GM23338 (cell line): ENCODE measurements around the gene BCL11B. TPM values are rescaled to one million over a fixed set of nuclear protein-coding genes. Genes with fewer than 3 reads are reported as not detected.

ENCODE experiments used
- ATAC-seq: fragments of 200-7000 bp; cut with Tn5 transposase; 3 replicates; pipeline ENCODE4 v1.9.1; 2020
- DNase-seq: peaks from one replicate; pipeline ENCODE4 v3.0.0-alpha.2; 2015; ENCODE audit warnings: low spot score
- H2AFZ ChIP-seq: fragments of 200-600 bp; sonication (generic); 2 replicates; pipeline ENCODE4 v1.8.0; 2016; ENCODE audit warnings: antibody characterized with exemption, mild to moderate bottlenecking, moderate library complexity
- H3F3A ChIP-seq: fragments of 200-600 bp; sonication (generic); replicated peaks from 2 replicates; pipeline ENCODE4 v1.8.0; 2017; ENCODE audit warnings: antibody characterized with exemption, mixed run types, low read depth
- H3K27ac ChIP-seq: fragments of 200-600 bp; sonication (generic); 2 replicates; pipeline ENCODE4 v1.6.1; 2016; ENCODE audit warnings: low read depth
- H3K27me3 ChIP-seq: fragments of 200-600 bp; sonication (generic); 2 replicates; pipeline ENCODE4 v1.8.0; 2016; ENCODE audit warnings: mild to moderate bottlenecking, mixed run types, moderate library complexity; ENCODE audit not compliant: insufficient read depth
- H3K36me3 ChIP-seq: fragments of 200-600 bp; sonication (generic); 2 replicates; pipeline ENCODE4 v1.8.0; 2016; ENCODE audit warnings: mild to moderate bottlenecking; ENCODE audit not compliant: insufficient read depth
- H3K4me1 ChIP-seq: fragments of 200-600 bp; sonication (generic); 2 replicates; pipeline ENCODE4 v1.8.0; 2016; ENCODE audit warnings: mild to moderate bottlenecking, moderate library complexity; ENCODE audit not compliant: insufficient read depth
- H3K4me2 ChIP-seq: fragments of 200-600 bp; sonication (generic); 2 replicates; pipeline ENCODE4 v1.7.1; 2017; ENCODE audit warnings: mixed run types
- H3K4me3 ChIP-seq: fragments of 200-600 bp; sonication (generic); 2 replicates; pipeline ENCODE4 v1.6.1; 2016; ENCODE audit warnings: mixed run types
- H3K79me2 ChIP-seq: fragments of 200-600 bp; sonication (generic); replicated peaks from 2 replicates; pipeline ENCODE4 v1.8.0; 2017; ENCODE audit warnings: mild to moderate bottlenecking; ENCODE audit not compliant: insufficient read depth
- H3K9me2 ChIP-seq: fragments of 200-600 bp; sonication (generic); 2 replicates; pipeline ENCODE4 v1.8.0; 2017; ENCODE audit not compliant: insufficient read depth
- H4K20me1 ChIP-seq: fragments of 200-600 bp; sonication (generic); replicated peaks from 2 replicates; pipeline ENCODE4 v1.8.0; 2017; ENCODE audit warnings: mild to moderate bottlenecking; ENCODE audit not compliant: insufficient read depth
- H3K27ac Mint-ChIP-seq: 2 replicates; pipeline ENCODE4 v1.8.0; 2020; ENCODE audit warnings: inconsistent platforms, mild to moderate bottlenecking, moderate library complexity, mixed read lengths
- H3K27me3 Mint-ChIP-seq: 3 replicates; pipeline ENCODE4 v1.8.0; 2022; ENCODE audit warnings: low read depth, mild to moderate bottlenecking, moderate library complexity, mixed read lengths, inconsistent platforms; ENCODE audit not compliant: insufficient read depth, poor library complexity
- H3K36me3 Mint-ChIP-seq: 3 replicates; pipeline ENCODE4 v1.8.0; 2021; ENCODE audit warnings: low read depth, mild to moderate bottlenecking, inconsistent platforms, moderate library complexity, mixed read lengths
- H3K4me1 Mint-ChIP-seq: 3 replicates; pipeline ENCODE4 v1.8.0; 2020; ENCODE audit warnings: mild to moderate bottlenecking, inconsistent platforms, mixed read lengths
- H3K4me3 Mint-ChIP-seq: 3 replicates; pipeline ENCODE4 v1.8.0; 2021; ENCODE audit warnings: moderate library complexity, mild to moderate bottlenecking, inconsistent platforms, mixed read lengths
- H3K9me3 Mint-ChIP-seq: 3 replicates; pipeline ENCODE4 v1.8.0; 2020; ENCODE audit warnings: moderate library complexity, mild to moderate bottlenecking, inconsistent platforms, mixed read lengths
- CREB1 ChIP-seq: fragments of 250-450 bp; sonication (Bioruptor Pico); IDR thresholded peaks from 2 replicates; pipeline ENCODE4 v1.5.0; 2020; ENCODE audit warnings: low read depth, mild to moderate bottlenecking, moderate library complexity
- CTCF ChIP-seq, 2 experiments: fragments of 200-600 bp in 1 of 2; sonication (generic) in 1 of 2; conservative IDR thresholded peaks; 2 replicates each; pipeline versions ENCODE4 v1.5.1 to v1.6.1; 2016 to 2017; ENCODE audit warnings: antibody characterized with exemption in 2 of 2, low read depth in 2 of 2, mild to moderate bottlenecking in 2 of 2, moderate library complexity in 1 of 2
- ETS1 ChIP-seq: IDR thresholded peaks from 2 replicates; pipeline ENCODE4 v1.6.1; 2016; ENCODE audit warnings: antibody characterized with exemption
- EZH2 ChIP-seq: fragments of 200-600 bp; sonication (generic); IDR thresholded peaks from one replicate; pipeline ENCODE4 v1.8.0; 2017; ENCODE audit warnings: antibody characterized with exemption, mild to moderate bottlenecking, low read depth; ENCODE audit not compliant: unreplicated experiment
- EZH2phosphoT487 ChIP-seq: fragments of 200-600 bp; sonication (generic); IDR thresholded peaks from one replicate; pipeline ENCODE4 v1.8.1; 2018; ENCODE audit warnings: antibody characterized with exemption; ENCODE audit not compliant: unreplicated experiment
- JUNB ChIP-seq: IDR thresholded peaks from one replicate; pipeline ENCODE4 v1.6.1; 2016; ENCODE audit warnings: antibody characterized with exemption; ENCODE audit not compliant: unreplicated experiment
- POLR2AphosphoS5 ChIP-seq: IDR thresholded peaks from 2 replicates; pipeline ENCODE4 v1.6.1; 2016; ENCODE audit warnings: antibody characterized with exemption, low read depth
- REST ChIP-seq: IDR thresholded peaks from one replicate; pipeline ENCODE4 v1.6.1; 2018; ENCODE audit warnings: antibody characterized with exemption; ENCODE audit not compliant: unreplicated experiment
- STAT1 ChIP-seq: IDR thresholded peaks from one replicate; pipeline ENCODE4 v1.6.1; 2016; ENCODE audit warnings: antibody characterized with exemption; ENCODE audit not compliant: unreplicated experiment
- ZNF331 ChIP-seq: fragments of 250-450 bp; sonication (Bioruptor Pico); IDR thresholded peaks from 2 replicates; pipeline ENCODE4 v1.5.0; 2020; ENCODE audit warnings: low read depth, mild to moderate bottlenecking, moderate library complexity
- polyA plus RNA-seq: library from polyadenylated mRNA; unstranded; fragments of >200 nt; fragmentation: Nextera tagmentation; extraction: Ambion mirVana; gene quantifications from 2 replicates; pipeline ENCODE4 v1.2.1, GENCODE V29; 2016
- total RNA-seq: library from RNA; depleted of rRNA; stranded (reverse); fragments of >200 nt; shearing (Covaris generic); gene quantifications from 2 replicates; pipeline ENCODE4 v1.2.3, GENCODE V29; 2014

BCL11B gene
- total and polyA plus RNA-seq, 2 experiments from 2014 or later = 2.4 to 6.7 TPM

- H3K36me3 Mint-ChIP-seq = peaks cover 8% of the 10 kb centered on the region
- Histone ChIP-seq H2AFZ (peak overlapping the region; percentile 28; the same call in 1 of the 2 replicates), H3K4me2 (peak overlapping the region; percentile 88), H3K4me1 (peaks cover 33% of the 10 kb centered on the region), H3K27ac (peak overlapping the region; percentile 63), H3K27me3 (no peaks in the 10 kb centered on the region), H4K20me1 (no peaks in the 10 kb centered on the region), H3F3A (no peaks in the 10 kb centered on the region), H3K4me3 (peak overlapping the region; percentile 59), H3K36me3 (no peaks in the 10 kb centered on the region), H3K79me2 (peaks cover 93% of the 10 kb centered on the region), H3K9me2 (no peaks in the 10 kb centered on the region)
- no peaks in the 10 kb centered on the region; the same call in 1 of the 3 replicates for H3K9me3 Mint-ChIP-seq
- peak overlapping the region; percentile 74 for H3K27ac Mint-ChIP-seq
- TF ChIP-seq POLR2AphosphoS5 (no peak), CTCF (conservative IDR thresholded peaks at IDR 0.05; ENCODE audit: low read depth in 2 of 2) (peak in 1 of 2 experiments; percentile 29; a peak in 2 of 4 replicates)
- ATAC-seq = peak; percentile 5
- H3K27me3 Mint-ChIP-seq = peaks cover 14% of the 10 kb centered on the region
- H3K4me1 Mint-ChIP-seq = peaks cover 53% of the 10 kb centered on the region
- DNase-seq = peak; percentile 69
- H3K4me3 Mint-ChIP-seq = peak overlapping the region; percentile 59; the same call in 2 of the 3 replicates
Observed at GRCh38 chr14:99230208-99231151, 41.5 kb downstream of the BCL11B start.

- no peak overlapping the region for H2AFZ ChIP-seq
- ATAC-seq (no peak), DNase-seq (no peak)
- no peak overlapping the region for H3K4me2 ChIP-seq
- Mint-ChIP-seq H3K27ac (peak overlapping the region; percentile 74; the same call in 1 of the 2 replicates), H3K4me1 (peaks cover 49% of the 10 kb centered on the region), H3K9me3 (no peaks in the 10 kb centered on the region; the same call in 1 of the 3 replicates), H3K4me3 (no peak overlapping the region), H3K27me3 (peaks cover 18% of the 10 kb centered on the region), H3K36me3 (peaks cover 8% of the 10 kb centered on the region)
- peak overlapping the region; percentile 63; the same call in 1 of the 2 replicates for H3K27ac ChIP-seq
- H4K20me1 ChIP-seq = 0 out of 2 replicates have a peak, but pooled peaks cover 6% of the 10 kb centered on the region
- H3K4me3 ChIP-seq = no peak overlapping the region
- H3K9me2 ChIP-seq = no peaks in the 10 kb centered on the region
- peaks cover 33% of the 10 kb centered on the region for H3K4me1 ChIP-seq
- no peaks in the 10 kb centered on the region for H3K36me3 ChIP-seq
- H3F3A ChIP-seq = no peaks in the 10 kb centered on the region
- H3K27me3 ChIP-seq = no peaks in the 10 kb centered on the region
- peaks cover 93% of the 10 kb centered on the region for H3K79me2 ChIP-seq
- TF ChIP-seq POLR2AphosphoS5 (no peak), ETS1 (no peak), REST (no peak), STAT1 (no peak), EZH2 (no peak), EZH2phosphoT487 (no peak), JUNB (no peak), CTCF (conservative IDR thresholded peaks at IDR 0.05; ENCODE audit: low read depth in 2 of 2) (no peak), CREB1 (CRISPR knock-in tag) (no peak), ZNF331 (CRISPR knock-in tag) (no peak)
Observed at GRCh38 chr14:99229654-99230207, 42.3 kb downstream of the BCL11B start.
